A549 (cell line): ENCODE measurements around the gene FBXO34. TPM values are rescaled to one million over a fixed set of nuclear protein-coding genes. Genes with fewer than 3 reads are reported as not detected.

Experiments
- ATAC-seq, 2 experiments: fragments of 200-7000 bp in 1 of 2; fragments of >200 bp in 1 of 2; cut with Nextera tagmentation in 1 of 2; cut with Tn5 transposase in 1 of 2; 3 replicates each; pipeline versions ENCODE4 v1.8.0 to v1.9.1; 2018 to 2020; ENCODE audit warnings: mild to moderate bottlenecking in 1 of 2, moderate library complexity in 1 of 2
- CTCF ChIA-PET: fragments of 300-600 bp; sonication (Branson Sonifier 250); formaldehyde crosslinking; extraction: SDS; loops from one replicate; lab custom pipeline; 2021; ENCODE audit warnings: antibody characterized with exemption, inconsistent platforms; lab: Yijun Ruan, JAX
- POLR2A ChIA-PET: fragments of 350-600 bp; formaldehyde crosslinking; extraction: SDS; loops from one replicate; lab custom pipeline; 2021; ENCODE audit warnings: antibody characterized with exemption, inconsistent platforms; lab: Yijun Ruan, JAX
- DNase-seq, 2 experiments: peaks; one replicate each; pipeline versions ENCODE4 v3.0.0 to v3.0.0-alpha.2; 2011 to 2016; ENCODE audit warnings: low read depth in 1 of 2, low spot score in 1 of 2
- FAIRE-seq: peaks from 2 replicates; lab custom pipeline; 2011; peaks lifted over from hg19 to GRCh38; lab: Jason Lieb, UNC
- H3K27ac ChIP-seq, 2 experiments: fragments of >200 bp; sonication (Bioruptor Twin); formaldehyde crosslinking; 3 replicates each; pipeline ENCODE4 v1.5.1; 2016 to 2017
- H3K4me1 ChIP-seq: fragments of >200 bp; sonication (Bioruptor Twin); formaldehyde crosslinking; 3 replicates; pipeline ENCODE4 v1.6.1; 2016
- H3K4me2 ChIP-seq: fragments of >200 bp; sonication (Bioruptor Twin); formaldehyde crosslinking; 3 replicates; pipeline ENCODE4 v1.6.1; 2016
- H3K4me3 ChIP-seq: fragments of >200 bp; sonication (Bioruptor Twin); formaldehyde crosslinking; 3 replicates; pipeline ENCODE4 v1.5.1; 2016
- H3K9me3 ChIP-seq: fragments of >200 bp; sonication (Bioruptor Twin); formaldehyde crosslinking; 3 replicates; pipeline ENCODE4 v1.6.1; 2016
- BHLHE40 ChIP-seq: IDR thresholded peaks from 2 replicates; pipeline ENCODE4 v1.6.1; 2012; ENCODE audit warnings: low read depth, low read length, inconsistent platforms
- CBX2 ChIP-seq: fragments of 200-600 bp; sonication (generic); IDR thresholded peaks from 2 replicates; pipeline ENCODE4 v1.6.1; 2016; ENCODE audit warnings: low read depth, mild to moderate bottlenecking, borderline replicate concordance
- CEBPB ChIP-seq, 2 experiments: fragments of >200 bp in 1 of 2; sonication (Bioruptor Twin) in 1 of 2; formaldehyde crosslinking in 1 of 2; IDR thresholded peaks; 2 replicates each; pipeline ENCODE4 v1.6.1; 2012 to 2016
- CHD2 ChIP-seq: fragments of 150-350 bp; IDR thresholded peaks from 2 replicates; pipeline ENCODE4 v1.6.1; 2014; ENCODE audit warnings: low read length; ENCODE audit not compliant: partially characterized antibody
- CHD4 ChIP-seq: fragments of 200-600 bp; sonication (generic); IDR thresholded peaks from 2 replicates; pipeline ENCODE4 v1.6.1; 2016; ENCODE audit warnings: antibody characterized with exemption, mild to moderate bottlenecking, borderline replicate concordance
- EHF ChIP-seq: fragments of 250-450 bp; sonication (Bioruptor Pico); IDR thresholded peaks from 2 replicates; pipeline ENCODE4 v1.5.0; 2020; ENCODE audit warnings: mild to moderate bottlenecking
- ELK1 ChIP-seq: fragments of 150-350 bp; IDR thresholded peaks from 2 replicates; pipeline ENCODE4 v1.6.1; 2014; ENCODE audit warnings: low read depth, mild to moderate bottlenecking, low read length
- FOSB ChIP-seq: fragments of 250-450 bp; sonication (Bioruptor Pico); IDR thresholded peaks from 2 replicates; pipeline ENCODE4 v1.5.0; 2020; ENCODE audit warnings: mild to moderate bottlenecking, moderate library complexity
- GATA3 ChIP-seq: IDR thresholded peaks from 2 replicates; pipeline ENCODE4 v1.6.1; 2012; ENCODE audit warnings: borderline replicate concordance
- HDAC2 ChIP-seq: fragments of 200-600 bp; sonication (generic); IDR thresholded peaks from 2 replicates; pipeline ENCODE4 v1.6.1; 2016
- HOXA7 ChIP-seq: fragments of 250-450 bp; sonication (Bioruptor Pico); IDR thresholded peaks from 2 replicates; pipeline ENCODE4 v1.5.0; 2020; ENCODE audit warnings: mild to moderate bottlenecking, moderate library complexity
- HOXB5 ChIP-seq: fragments of 250-450 bp; sonication (Bioruptor Pico); IDR thresholded peaks from 2 replicates; pipeline ENCODE4 v1.5.0; 2020; ENCODE audit warnings: mild to moderate bottlenecking, moderate library complexity
- KDM5A ChIP-seq: fragments of 200-600 bp; sonication (generic); IDR thresholded peaks from 2 replicates; pipeline ENCODE4 v1.6.1; 2016; ENCODE audit warnings: antibody characterized with exemption, mild to moderate bottlenecking
- MAFK ChIP-seq: fragments of 450-650 bp; IDR thresholded peaks from 2 replicates; pipeline ENCODE4 v1.6.1; 2014; ENCODE audit not compliant: partially characterized antibody
- NFE2L2 ChIP-seq: fragments of 150-350 bp; conservative IDR thresholded peaks from 2 replicates; pipeline ENCODE4 v1.6.1; 2014; ENCODE audit warnings: low read length
- PBX3 ChIP-seq: IDR thresholded peaks from 2 replicates; pipeline ENCODE4 v1.6.1; 2012
- PHF8 ChIP-seq: fragments of 200-600 bp; sonication (generic); IDR thresholded peaks from 2 replicates; pipeline ENCODE4 v1.6.1; 2016; ENCODE audit warnings: low read depth, mild to moderate bottlenecking, antibody characterized with exemption, moderate library complexity, borderline replicate concordance
- POLR2A ChIP-seq: IDR thresholded peaks from 2 replicates; pipeline ENCODE4 v1.6.1; 2012; ENCODE audit warnings: mild to moderate bottlenecking, low read length
- RAD21 ChIP-seq, 2 experiments: fragments of >200 bp in 1 of 2; sonication (Bioruptor Twin) in 1 of 2; formaldehyde crosslinking in 1 of 2; IDR thresholded peaks in 1 of 2; conservative IDR thresholded peaks in 1 of 2; 2 replicates in 1 of 2; 3 replicates in 1 of 2; pipeline ENCODE4 v1.6.1; 2012 to 2018; ENCODE audit warnings: inconsistent platforms in 1 of 2
- RCOR1 ChIP-seq: fragments of 150-350 bp; IDR thresholded peaks from 2 replicates; pipeline ENCODE4 v1.6.1; 2014; ENCODE audit warnings: antibody characterized with exemption, low read length, low read depth
- RNF2 ChIP-seq: fragments of 200-600 bp; sonication (generic); IDR thresholded peaks from 2 replicates; pipeline ENCODE4 v1.6.1; 2016; ENCODE audit warnings: low read depth, mild to moderate bottlenecking, antibody characterized with exemption, moderate library complexity, borderline replicate concordance
- ZFP36 ChIP-seq: fragments of 450-650 bp; IDR thresholded peaks from 2 replicates; pipeline ENCODE4 v1.6.1; 2014; ENCODE audit warnings: borderline replicate concordance; ENCODE audit not compliant: partially characterized antibody
- ZNF302 ChIP-seq: fragments of 250-450 bp; sonication (Bioruptor Pico); IDR thresholded peaks from 2 replicates; pipeline ENCODE4 v1.9.0; 2021; ENCODE audit warnings: inconsistent platforms, mild to moderate bottlenecking, moderate library complexity
- ZSCAN20 ChIP-seq: fragments of 250-450 bp; sonication (Bioruptor Pico); IDR thresholded peaks from 2 replicates; pipeline ENCODE4 v1.8.0; 2022; ENCODE audit warnings: mild to moderate bottlenecking, moderate library complexity
- WGBS: methylation state at CpG from one replicate; pipeline ENCODE4 v1.1.6; 2017; ENCODE audit errors: missing lambda C conversion rate; 5-methylcytosine and 5-hydroxymethylcytosine counted together
- polyA plus RNA-seq, 4 experiments: library from polyadenylated mRNA; depleted of rRNA in 3 of 4; stranded (reverse); fragments of >200 nt; fragmentation: RNase III in 1 of 4; extraction: RNeasy Plus Mini Kit Qiagen cat#74134 plus additional on column Dnase treatment in 1 of 4; gene quantifications; 2 replicates in 3 of 4; 3 replicates in 1 of 4; pipeline ENCODE4 v1.2.3, GENCODE V29; 2011 to 2017
- TF ChIP-seq, protein P1 (sequence below): fragments of 450-650 bp; IDR thresholded peaks from 2 replicates; pipeline ENCODE4 v1.6.1; 2014; ENCODE audit warnings: antibody characterized with exemption
- TF ChIP-seq, protein P2 (sequence below): fragments of 250-450 bp; sonication (Bioruptor Pico); IDR thresholded peaks from 2 replicates; pipeline ENCODE4 v1.5.0; 2021; ENCODE audit warnings: mild to moderate bottlenecking, moderate library complexity, borderline replicate concordance

FBXO34 gene
- polyA plus RNA-seq, 2 of the 4 experiments (the other 2 are of a cell fraction): 15.4 to 28.0 TPM

- H3K4me1 ChIP-seq: peaks cover 12% of the 10 kb centered on the region; the same call in 1 of the 3 replicates
- no peak overlapping the region for H3K4me3 ChIP-seq
- WGBS: 43% methylated on average over 3 of the region's 3 CpGs
- FAIRE-seq (no peak), DNase-seq (no peak), ATAC-seq (peak in 1 of 2 experiments; percentile 42; a peak in 1 of 6 replicates)
- ChIA-PET POLR2A (no interaction called here), CTCF (interaction anchor here (1.0 to 3.7 kb wide), 4 partner anchors 10 to 153 kb away, joined by 4 to 14 read pairs (median 4); partner anchors contain the start of gene FBXO34)
- no peak for TF ChIP-seq RAD21 (conservative IDR thresholded peaks at IDR 0.05 in 1 of 2, IDR thresholded peaks at IDR 0.05 in 1 of 2)
- TF ChIP-seq, protein P1, sequence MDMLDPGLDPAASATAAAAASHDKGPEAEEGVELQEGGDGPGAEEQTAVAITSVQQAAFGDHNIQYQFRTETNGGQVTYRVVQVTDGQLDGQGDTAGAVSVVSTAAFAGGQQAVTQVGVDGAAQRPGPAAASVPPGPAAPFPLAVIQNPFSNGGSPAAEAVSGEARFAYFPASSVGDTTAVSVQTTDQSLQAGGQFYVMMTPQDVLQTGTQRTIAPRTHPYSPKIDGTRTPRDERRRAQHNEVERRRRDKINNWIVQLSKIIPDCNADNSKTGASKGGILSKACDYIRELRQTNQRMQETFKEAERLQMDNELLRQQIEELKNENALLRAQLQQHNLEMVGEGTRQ: no peak
- TF ChIP-seq KDM5A: no peak
- no peak for TF ChIP-seq FOSB (CRISPR knock-in tag)
- no peak for TF ChIP-seq CHD2
- H3K4me2 ChIP-seq: no peak overlapping the region
- no peak overlapping the region for H3K27ac ChIP-seq
- H3K9me3 ChIP-seq: no peaks in the 10 kb centered on the region
Observed at GRCh38 chr14:55366271-55366670, 95.0 kb downstream of the FBXO34 start.

- ATAC-seq: no peak
- 86% methylated on average over 11 of the region's 11 CpGs for WGBS
- TF ChIP-seq HOXB5 (no peak), CBX2 (no peak), EHF (CRISPR knock-in tag) (no peak), ELK1 (no peak), ZFP36 (no peak), HDAC2 (no peak), POLR2A (no peak), GATA3 (no peak), ZSCAN20 (CRISPR knock-in tag) (no peak), ZNF302 (CRISPR knock-in tag) (no peak)
- H3K9me3 ChIP-seq: no peaks in the 10 kb centered on the region
- no peak for DNase-seq
- no peak overlapping the region for H3K27ac ChIP-seq
- H3K4me2 ChIP-seq: no peak overlapping the region
- POLR2A ChIA-PET: no interaction called here
- H3K4me3 ChIP-seq: no peak overlapping the region
- FAIRE-seq: no peak
- peaks cover 5% of the 10 kb centered on the region; the same call in 1 of the 3 replicates for H3K4me1 ChIP-seq
- CTCF ChIA-PET: interaction anchor here (0.8 to 3.1 kb wide), 3 partner anchors 10 to 99 kb away, joined by 4 to 10 read pairs (median 5); partner anchors contain the start of gene FBXO34
Observed at GRCh38 chr14:55370883-55371455, 99.7 kb downstream of the FBXO34 start.

- ChIA-PET POLR2A (no interaction called here), CTCF (interaction anchor here (0.9 to 3.1 kb wide), 2 partner anchors 66 to 101 kb away, joined by 3 to 10 read pairs; partner anchors contain the start of gene FBXO34)
- 100% methylated on average over 1 of the region's 1 CpG for WGBS
- FAIRE-seq: no peak
- Histone ChIP-seq H3K4me2 (no peak overlapping the region), H3K9me3 (no peaks in the 10 kb centered on the region), H3K27ac (no peak overlapping the region), H3K4me3 (no peak overlapping the region), H3K4me1 (no peaks in the 10 kb centered on the region)
- TF ChIP-seq MAFK (no peak), CHD2 (no peak), RNF2 (no peak), BHLHE40 (no peak), ELK1 (no peak), RCOR1 (no peak), CEBPB (IDR thresholded peaks at IDR 0.05) (no peak), HDAC2 (no peak), NFE2L2 (no peak), PHF8 (no peak), CHD4 (no peak), PBX3 (no peak), HOXA7 (CRISPR knock-in tag) (no peak), FOSB (CRISPR knock-in tag) (no peak)
- TF ChIP-seq, protein P2, sequence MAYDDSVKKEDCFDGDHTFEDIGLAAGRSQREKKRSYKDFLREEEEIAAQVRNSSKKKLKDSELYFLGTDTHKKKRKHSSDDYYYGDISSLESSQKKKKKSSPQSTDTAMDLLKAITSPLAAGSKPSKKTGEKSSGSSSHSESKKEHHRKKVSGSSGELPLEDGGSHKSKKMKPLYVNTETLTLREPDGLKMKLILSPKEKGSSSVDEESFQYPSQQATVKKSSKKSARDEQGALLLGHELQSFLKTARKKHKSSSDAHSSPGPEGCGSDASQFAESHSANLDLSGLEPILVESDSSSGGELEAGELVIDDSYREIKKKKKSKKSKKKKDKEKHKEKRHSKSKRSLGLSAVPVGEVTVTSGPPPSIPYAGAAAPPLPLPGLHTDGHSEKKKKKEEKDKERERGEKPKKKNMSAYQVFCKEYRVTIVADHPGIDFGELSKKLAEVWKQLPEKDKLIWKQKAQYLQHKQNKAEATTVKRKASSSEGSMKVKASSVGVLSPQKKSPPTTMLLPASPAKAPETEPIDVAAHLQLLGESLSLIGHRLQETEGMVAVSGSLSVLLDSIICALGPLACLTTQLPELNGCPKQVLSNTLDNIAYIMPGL (CRISPR knock-in tag): no peak
- DNase-seq: no peak
- no peak; a peak in 1 of 6 replicates for ATAC-seq
Observed at GRCh38 chr14:55372423-55372822, 101.2 kb downstream of the FBXO34 start.
